Measurements from ENCODE around the gene AGBL4.

DNA sequence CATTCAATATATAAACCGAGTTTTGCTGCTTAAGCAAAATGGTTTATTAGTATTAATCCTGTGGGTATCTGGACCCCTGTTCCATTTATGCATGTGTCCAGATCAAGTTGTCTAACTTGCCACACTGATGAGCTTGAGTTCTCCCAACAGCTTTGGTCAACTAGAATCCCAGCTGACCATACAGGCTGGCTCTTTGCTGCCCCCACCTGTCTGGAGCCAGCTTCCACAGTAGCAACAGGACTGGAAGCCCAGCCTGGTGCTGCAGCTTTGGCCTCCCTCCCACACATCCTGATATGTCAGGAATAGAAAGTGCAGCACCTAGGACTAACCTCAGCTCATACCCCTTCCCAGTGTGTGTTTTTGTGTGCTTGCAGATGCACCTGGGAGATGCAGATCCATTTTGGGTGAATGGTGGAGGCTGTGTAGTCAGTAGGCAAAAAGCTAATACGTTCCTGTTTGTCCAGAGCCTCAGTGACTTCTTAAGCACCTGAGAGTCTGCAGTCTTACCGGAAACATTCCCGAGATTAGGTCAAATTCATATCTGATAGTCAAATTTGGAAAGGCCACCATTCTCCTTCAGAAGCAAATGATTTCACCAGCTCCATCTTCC, 1206.1 kb downstream of the AGBL4 start:
- TF ChIP-seq GATA2 (IDR thresholded peaks at IDR 0.05; ENCODE audit: low read depth, low read length): no peak
- TF ChIP-seq GATA3 (IDR thresholded peaks at IDR 0.05; ENCODE audit: low read depth, low read length): no peak

Measured in SH-SY5Y (cell line).